DOHH2 (cell line): ENCODE measurements around the gene SOX8.

Experiments used
- EZH2phosphoT487 ChIP-seq: fragments of 200-600 bp; sonication (generic); IDR thresholded peaks from 2 replicates; pipeline ENCODE4 v1.6.1; 2017; ENCODE audit warnings: borderline replicate concordance, mild to moderate bottlenecking, antibody characterized with exemption, low read length, moderate library complexity, mixed read lengths
- TF ChIP-seq, protein P1 (sequence below): fragments of 200-600 bp; sonication (generic); IDR thresholded peaks from one replicate; pipeline ENCODE4 v1.5.1; 2014; ENCODE audit warnings: antibody characterized with exemption, mild to moderate bottlenecking, low read depth, low read length; ENCODE audit not compliant: poor library complexity, severe bottlenecking

DNA sequence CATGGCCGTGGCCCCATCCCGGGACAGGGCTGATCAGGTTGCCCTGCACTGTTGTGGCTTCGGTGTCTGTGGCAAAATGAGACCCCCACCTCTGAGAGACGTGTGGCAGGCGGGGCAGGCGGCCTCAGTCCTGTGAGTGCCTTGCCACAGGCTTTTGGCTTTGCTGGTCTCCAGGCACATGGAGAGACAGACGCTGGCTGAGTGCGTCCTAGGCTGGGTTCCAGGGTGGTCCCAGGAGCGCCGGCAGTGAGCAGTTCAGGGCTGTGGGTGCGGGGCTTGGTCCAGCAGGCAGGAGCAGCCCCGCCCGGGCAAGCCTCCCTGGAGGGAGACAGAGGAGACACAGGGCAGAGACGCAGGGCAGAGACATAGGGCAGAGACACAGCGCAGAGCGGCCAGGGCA lies 29.2 kb downstream of the SOX8 start:
- TF ChIP-seq, protein P1, sequence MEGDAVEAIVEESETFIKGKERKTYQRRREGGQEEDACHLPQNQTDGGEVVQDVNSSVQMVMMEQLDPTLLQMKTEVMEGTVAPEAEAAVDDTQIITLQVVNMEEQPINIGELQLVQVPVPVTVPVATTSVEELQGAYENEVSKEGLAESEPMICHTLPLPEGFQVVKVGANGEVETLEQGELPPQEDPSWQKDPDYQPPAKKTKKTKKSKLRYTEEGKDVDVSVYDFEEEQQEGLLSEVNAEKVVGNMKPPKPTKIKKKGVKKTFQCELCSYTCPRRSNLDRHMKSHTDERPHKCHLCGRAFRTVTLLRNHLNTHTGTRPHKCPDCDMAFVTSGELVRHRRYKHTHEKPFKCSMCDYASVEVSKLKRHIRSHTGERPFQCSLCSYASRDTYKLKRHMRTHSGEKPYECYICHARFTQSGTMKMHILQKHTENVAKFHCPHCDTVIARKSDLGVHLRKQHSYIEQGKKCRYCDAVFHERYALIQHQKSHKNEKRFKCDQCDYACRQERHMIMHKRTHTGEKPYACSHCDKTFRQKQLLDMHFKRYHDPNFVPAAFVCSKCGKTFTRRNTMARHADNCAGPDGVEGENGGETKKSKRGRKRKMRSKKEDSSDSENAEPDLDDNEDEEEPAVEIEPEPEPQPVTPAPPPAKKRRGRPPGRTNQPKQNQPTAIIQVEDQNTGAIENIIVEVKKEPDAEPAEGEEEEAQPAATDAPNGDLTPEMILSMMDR: no peak
- no peak for TF ChIP-seq EZH2phosphoT487
